NB4 (cell line): ENCODE results near the gene TBC1D22A.

Experiments
- CTCF ChIP-seq: IDR thresholded peaks from one replicate; pipeline ENCODE4 v1.5.1; 2012; ENCODE audit warnings: low read depth, low read length
- MYC ChIP-seq: IDR thresholded peaks from 2 replicates; pipeline ENCODE4 v1.6.1; 2011; ENCODE audit warnings: low read depth, low read length
- POLR2A ChIP-seq: IDR thresholded peaks from 2 replicates; pipeline ENCODE4 v1.6.1; 2011; ENCODE audit warnings: mild to moderate bottlenecking; ENCODE audit not compliant: insufficient read length; ENCODE audit errors: extremely low read depth

- TF ChIP-seq CTCF (no peak), POLR2A (no peak), MYC (no peak)
These were observed 327.5 kb downstream of the TBC1D22A start for GRCh38 chr22:47089796-47090460.
